Activated T-cell treated with anti-CD3 and anti-CD28 coated beads for 4 hours (primary cell): ENCODE data around the gene CHORDC1.
"Not testable (repeated sequence)": the region's sequence is repeated elsewhere in the genome, so short reads cannot be mapped to it uniquely, and the experiment has no call there.

Source experiments
- DNase-seq: peaks from one replicate; pipeline ENCODE4 v3.0.0-alpha.2; 2020

The CHORDC1 gene

DNA sequence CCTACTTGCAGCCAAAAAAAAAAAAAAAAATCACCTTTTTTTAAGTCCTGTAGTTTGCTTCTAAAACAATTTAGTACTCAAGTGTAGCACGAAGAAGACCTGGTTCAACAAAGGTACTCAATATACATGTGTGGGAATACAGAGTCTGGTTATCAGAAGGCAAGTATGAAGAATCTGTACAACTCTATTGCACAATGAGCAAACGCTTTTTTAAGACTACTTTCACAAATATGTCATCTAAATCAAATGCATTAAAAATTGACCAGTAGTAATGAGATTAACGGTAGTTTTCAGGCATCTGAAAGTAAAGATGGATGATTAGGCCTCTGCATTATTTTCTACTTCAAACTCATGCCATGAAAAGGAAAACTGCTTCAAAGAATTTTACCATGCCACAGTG lies 9.5 kb downstream of the CHORDC1 start:
- no peak for DNase-seq

DNA sequence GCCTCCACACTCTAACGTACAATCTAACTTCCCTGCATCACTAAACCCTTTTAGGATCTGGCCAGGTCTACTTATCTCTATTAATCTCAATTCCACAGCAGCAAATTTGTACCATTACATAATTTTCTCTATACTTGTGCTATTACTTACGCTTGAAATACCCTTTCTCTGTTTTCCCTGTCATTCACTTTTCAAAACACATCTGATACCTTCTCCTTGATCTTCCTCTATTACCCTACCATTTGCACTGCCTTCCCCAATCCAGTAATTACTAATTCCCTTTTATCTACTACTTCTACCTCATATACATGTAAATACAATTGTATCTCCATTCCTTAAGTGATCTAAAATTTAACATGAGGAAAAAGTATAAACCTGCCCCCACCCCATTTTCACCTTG lies 14.0 kb downstream of the CHORDC1 start:
- DNase-seq, result no peak

- not testable (repeated sequence) for DNase-seq
These were observed 14.9 kb downstream of the CHORDC1 start for GRCh38 chr11:90207992-90208391.

GRCh38 chr11:90204832-90205646 lies 17.8 kb downstream of the CHORDC1 start:
- no peak for DNase-seq

- no peak for DNase-seq
These were observed 18.4 kb downstream of the CHORDC1 start for GRCh38 chr11:90204407-90204806.

- DNase-seq, result no peak
These were observed 20.5 kb downstream of the CHORDC1 start for GRCh38 chr11:90202342-90202741.

DNA sequence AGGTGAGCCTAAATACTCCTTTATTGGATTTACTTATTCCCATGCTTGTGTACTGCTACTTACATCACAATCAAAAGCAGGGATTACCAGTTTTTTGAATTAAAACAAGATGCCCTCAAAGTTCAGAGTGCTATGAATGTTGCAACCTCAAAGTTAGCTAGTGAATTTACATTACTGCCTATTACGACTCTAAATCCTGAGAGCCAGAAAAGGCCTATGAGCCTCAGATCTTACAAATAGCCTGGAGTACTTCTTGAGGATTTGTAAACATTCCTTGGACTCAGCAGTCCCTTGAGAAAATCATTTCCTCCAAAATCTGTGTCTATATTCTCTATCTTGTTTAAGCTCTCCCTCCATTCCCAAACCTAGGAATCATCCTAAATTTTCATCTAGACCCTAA lies 25.5 kb downstream of the CHORDC1 start:
- DNase-seq, result no peak

DNA sequence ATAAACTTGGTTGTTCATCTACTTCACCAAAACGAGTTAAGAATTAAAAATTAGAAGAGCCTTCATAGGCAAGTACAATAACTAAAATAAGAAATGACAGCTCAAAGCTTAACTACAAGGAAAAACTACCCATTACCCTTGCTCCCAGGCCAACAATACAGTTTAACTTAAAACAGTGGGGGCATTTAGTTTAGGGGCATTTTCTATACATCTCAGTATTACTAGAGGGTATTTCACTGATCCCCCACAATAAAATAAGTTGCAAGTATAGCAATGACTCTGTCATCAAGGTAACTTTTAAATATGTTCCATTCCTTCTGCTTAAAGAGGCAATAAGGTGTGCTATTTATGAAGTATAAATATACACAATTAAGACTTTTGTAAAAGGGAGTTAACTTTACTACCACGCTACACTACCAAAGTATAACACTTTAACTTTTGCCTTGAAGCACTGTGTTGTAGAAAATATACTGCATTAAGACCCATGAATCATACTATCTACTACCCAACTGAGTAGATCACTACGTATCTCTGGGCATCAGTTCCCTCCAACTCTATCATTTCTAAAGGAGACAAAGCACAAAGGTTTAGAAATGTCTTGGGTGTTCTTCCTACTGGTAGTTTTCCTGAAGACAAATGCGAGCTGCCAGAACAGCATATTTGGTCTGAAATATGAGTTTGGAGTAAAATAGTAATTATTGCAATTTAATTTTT lies 29.8 kb downstream of the CHORDC1 start:
- no peak for DNase-seq

DNA sequence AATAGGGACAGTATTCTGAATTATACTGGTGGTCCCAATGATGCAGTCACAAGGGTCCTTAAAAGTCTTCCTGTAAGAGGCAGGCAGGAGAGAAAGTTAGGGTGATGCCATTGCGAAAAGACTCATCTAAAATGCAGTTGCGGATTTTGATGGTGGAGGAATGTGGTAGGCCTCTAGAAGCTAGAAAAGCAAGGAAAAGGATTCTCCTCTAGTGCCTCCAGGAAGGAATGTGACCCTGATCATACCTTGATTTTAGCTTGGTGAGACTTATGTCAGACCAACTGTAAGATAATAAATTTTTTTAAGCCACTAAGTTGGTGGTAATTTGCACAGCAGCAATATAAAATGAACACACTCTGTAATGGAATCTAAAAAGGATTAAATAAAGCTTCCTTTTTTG lies 33.8 kb downstream of the CHORDC1 start:
- DNase-seq, result no peak

- DNase-seq, result no peak
These were observed 35.0 kb downstream of the CHORDC1 start for GRCh38 chr11:90187839-90188238.

- no peak for DNase-seq
These were observed 42.9 kb downstream of the CHORDC1 start for GRCh38 chr11:90179923-90180322.

GRCh38 chr11:90178751-90179150 lies 44.1 kb downstream of the CHORDC1 start:
- no peak for DNase-seq

GRCh38 chr11:90176069-90176468 lies 46.8 kb downstream of the CHORDC1 start:
- no peak for DNase-seq

GRCh38 chr11:90171359-90171758 lies 51.5 kb downstream of the CHORDC1 start:
- DNase-seq, result no peak

GRCh38 chr11:90168571-90168970 lies 54.3 kb downstream of the CHORDC1 start:
- no peak for DNase-seq

DNA sequence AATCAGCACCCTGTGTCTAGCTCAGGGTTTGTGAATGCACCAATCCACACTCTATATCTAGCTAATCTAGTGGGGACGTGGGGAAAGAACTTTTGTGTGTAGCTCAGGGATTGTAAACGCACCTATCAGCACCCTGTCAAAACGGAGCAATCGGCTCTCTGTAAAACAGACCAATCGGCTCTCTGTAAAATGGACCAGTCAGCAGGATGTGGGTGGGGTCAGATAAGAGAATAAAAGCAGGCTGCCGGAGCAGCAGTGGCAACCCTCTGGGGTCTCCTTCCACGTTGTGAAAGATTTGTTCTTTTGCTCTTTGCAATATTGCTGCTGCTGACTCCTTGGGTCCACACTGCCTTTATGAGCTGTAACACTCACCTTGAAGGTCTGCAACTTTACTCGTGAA lies 55.1 kb downstream of the CHORDC1 start:
- not testable (repeated sequence) for DNase-seq

- DNase-seq, result not testable (repeated sequence)
These were observed 55.8 kb downstream of the CHORDC1 start for GRCh38 chr11:90166982-90167573.
